HEK293T (cell line): ENCODE measurements around the gene LMNB1.

ENCODE experiments used
- CTBP1 ChIP-seq: fragments of 450-650 bp; IDR thresholded peaks from 2 replicates; pipeline ENCODE4 v1.6.1; 2016; ENCODE audit warnings: borderline replicate concordance
- FOXK2 ChIP-seq: fragments of 450-650 bp; IDR thresholded peaks from 2 replicates; pipeline ENCODE4 v1.6.1; 2016; ENCODE audit warnings: mild to moderate bottlenecking
- PKNOX1 ChIP-seq: fragments of 450-650 bp; IDR thresholded peaks from 2 replicates; pipeline ENCODE4 v1.6.1; 2016
- TARDBP ChIP-seq: fragments of 450-650 bp; IDR thresholded peaks from 2 replicates; pipeline ENCODE4 v1.6.1; 2016

- no peak for TF ChIP-seq PKNOX1
- no peak for TF ChIP-seq TARDBP
- no peak for TF ChIP-seq FOXK2
- TF ChIP-seq CTBP1 = no peak
Observed at GRCh38 chr5:126744836-126745235, 32.1 kb upstream of the LMNB1 start.
